ENCODE data around the gene COL6A2.

DNA sequence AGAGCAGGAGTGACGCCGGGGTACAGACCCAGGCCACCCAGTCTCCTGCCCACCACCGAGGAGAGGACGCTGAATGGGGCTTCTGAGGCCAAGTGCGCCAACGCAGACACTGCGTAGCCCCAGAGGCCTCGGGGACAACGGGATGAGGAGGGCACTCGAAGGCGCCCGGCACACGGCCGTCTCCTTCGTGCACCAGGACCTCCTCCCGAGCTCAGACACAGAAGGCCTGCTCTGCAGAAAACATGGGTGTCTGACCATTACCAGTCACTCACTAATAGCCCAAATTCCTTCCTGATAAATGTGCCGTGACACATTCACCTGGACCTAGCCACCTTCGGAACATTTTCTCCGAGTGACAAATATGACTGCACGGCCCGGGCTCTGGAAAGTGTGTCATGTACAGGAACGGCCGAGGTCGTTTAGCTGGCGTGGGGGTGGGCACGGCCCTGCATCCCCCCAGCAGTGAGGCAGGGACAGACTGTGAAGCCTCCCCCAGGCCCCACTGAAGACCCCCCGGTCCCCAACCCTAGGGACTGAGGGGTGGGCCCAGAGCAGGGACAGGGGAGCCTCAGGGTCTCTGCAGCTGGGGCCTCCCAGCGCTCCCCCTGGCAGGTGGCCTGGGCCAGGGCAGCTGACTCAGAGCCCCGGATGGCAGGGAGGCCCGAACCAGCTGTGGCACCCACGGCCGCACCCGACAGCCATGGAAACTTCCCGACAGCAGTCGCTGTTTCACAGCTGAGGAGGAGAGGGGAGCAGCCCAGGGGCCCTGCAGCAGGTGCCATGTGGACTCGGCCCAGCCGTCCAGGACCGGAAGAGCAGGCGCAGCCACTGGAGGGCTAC is 16.7 kb upstream of the COL6A2 start:
- TF ChIP-seq CTCF (IDR thresholded peaks at IDR 0.05) (no peak), POLR2A (IDR thresholded peaks at IDR 0.05; ENCODE audit: low read depth) (no peak), POLR2AphosphoS5 (IDR thresholded peaks at IDR 0.05) (no peak), EP300 (IDR thresholded peaks at IDR 0.05) (no peak)

Measured in esophagus muscularis mucosa (tissue), 4 donors.